Esophagus muscularis mucosa (tissue), 4 donors: Measurements from ENCODE around the gene RET. TPM values are rescaled to one million over a fixed set of nuclear protein-coding genes. Genes with fewer than 3 reads are reported as not detected.

ENCODE experiments used
- DNase-seq: peaks from one replicate; pipeline ENCODE4 v3.0.0-alpha.2; 2017; ENCODE audit errors: extremely low spot score
- H3K27ac ChIP-seq, 4 donors: fragments of 200-600 bp; sonication (generic); replicated peaks in 1 of 4; 1 replicate in 3 of 4; 2 replicates in 1 of 4; pipeline ENCODE4 v1.5.1; 2016 to 2019; ENCODE audit warnings: mild to moderate bottlenecking in 1 of 4
- H3K27me3 ChIP-seq, 4 donors: fragments of 200-600 bp; sonication (generic); one replicate each; pipeline versions ENCODE4 v1.5.1 to v1.6.0; 2016 to 2019
- H3K36me3 ChIP-seq, 4 donors: fragments of 200-600 bp; sonication (generic); one replicate each; pipeline ENCODE4 v1.5.1; 2016 to 2019
- H3K4me1 ChIP-seq, 4 donors: fragments of 200-600 bp; sonication (generic); one replicate each; pipeline ENCODE4 v1.5.1; 2016 to 2019
- H3K4me3 ChIP-seq, 4 donors: fragments of 200-600 bp; sonication (generic); 1 replicate in 2 of 4; 2 replicates in 2 of 4; pipeline ENCODE4 v1.5.1; 2016 to 2019; ENCODE audit warnings: mild to moderate bottlenecking in 4 of 4, moderate library complexity in 1 of 4
- H3K9me3 ChIP-seq, 4 donors: fragments of 200-600 bp; sonication (generic); 1 replicate in 3 of 4; 2 replicates in 1 of 4; pipeline ENCODE4 v1.5.1; 2016 to 2019
- CTCF ChIP-seq, 3 experiments: fragments of 200-600 bp in 2 of 3; fragments of 450-650 bp in 1 of 3; sonication (generic) in 2 of 3; IDR thresholded peaks; one replicate each; pipeline ENCODE4 v1.5.1; 2017 to 2019; ENCODE audit warnings: antibody characterized with exemption in 3 of 3, mild to moderate bottlenecking in 2 of 3, moderate library complexity in 1 of 3
- EP300 ChIP-seq: sonication (generic); formaldehyde crosslinking; IDR thresholded peaks from one replicate; pipeline ENCODE4 v1.6.1; 2017; ENCODE audit warnings: antibody characterized with exemption
- POLR2A ChIP-seq: fragments of 450-650 bp; IDR thresholded peaks from one replicate; pipeline ENCODE4 v1.6.1; 2017; ENCODE audit warnings: antibody characterized with exemption, moderate library complexity, mild to moderate bottlenecking, low read depth
- POLR2AphosphoS5 ChIP-seq, 2 donors: sonication (generic); formaldehyde crosslinking; IDR thresholded peaks; one replicate each; pipeline ENCODE4 v1.6.1; 2017; ENCODE audit warnings: antibody characterized with exemption in 2 of 2
- WGBS: methylation state at CpG from one replicate; pipeline ENCODE4 v1.1.5; 2018; 5-methylcytosine and 5-hydroxymethylcytosine counted together
- intact Hi-C: fragments of 100-400 bp; cut with DNase I; formaldehyde crosslinking; loops from one replicate; pipeline ENCODE4 v1.15.1; 2023
- total RNA-seq, 4 donors: library from RNA; depleted of rRNA; stranded (reverse); fragments of >200 nt; gene quantifications; one replicate each; pipeline versions ENCODE4 v1.1.0 to v1.2.1, GENCODE V29; 2016

Gene RET
- total RNA-seq, 4 donors from 2014 or later, result 1.7 to 4.0 (median 3.0) TPM

GRCh38 chr10:43172645-43173044 lies 95.8 kb downstream of the RET start:
- TF ChIP-seq POLR2A (no peak), CTCF (IDR thresholded peaks at IDR 0.05) (no peak), EP300 (no peak), POLR2AphosphoS5 (IDR thresholded peaks at IDR 0.05) (no peak)

GRCh38 chr10:43173120-43173519 lies 96.3 kb downstream of the RET start:
- Histone ChIP-seq H3K36me3 (peaks cover 7 to 82% (median 39%) of the 10 kb centered on the region in 4 donors), H3K9me3 (peaks cover 0 to 2% (median 0%) of the 10 kb centered on the region in 4 donors), H3K4me3 (no peak overlapping the region), H3K27ac (peak overlapping the region in 3 of 4 donors; percentile 62 to 69 (median 68)), H3K4me1 (peaks cover 4 to 23% (median 20%) of the 10 kb centered on the region in 4 donors), H3K27me3 (no peaks in the 10 kb centered on the region)
- no peak for DNase-seq
- 89% methylated on average over 1 of the region's 1 CpG for WGBS
- TF ChIP-seq EP300 (no peak), POLR2A (no peak), CTCF (IDR thresholded peaks at IDR 0.05) (no peak), POLR2AphosphoS5 (IDR thresholded peaks at IDR 0.05) (no peak)
- intact Hi-C loops, result no loop called here

More at GRCh38 chr10:43172645-43173044, 95.8 kb downstream of the RET start:
- peaks cover 4 to 23% (median 20%) of the 10 kb centered on the region in 4 donors for H3K4me1 ChIP-seq
- intact Hi-C loops, result no loop called here
- no peak for DNase-seq
- no peak overlapping the region for H3K4me3 ChIP-seq
- peaks cover 7 to 79% (median 35%) of the 10 kb centered on the region in 4 donors for H3K36me3 ChIP-seq
- 82% methylated on average over 5 of the region's 5 CpGs for WGBS
- H3K27me3 ChIP-seq, result no peaks in the 10 kb centered on the region
- H3K9me3 ChIP-seq, result no peaks in the 10 kb centered on the region
- peak overlapping the region; percentile 62 to 69 (median 68) for H3K27ac ChIP-seq

GRCh38 chr10:43174969-43175368 lies 98.1 kb downstream of the RET start:
- H3K27ac ChIP-seq, result no peak overlapping the region
- no peak for TF ChIP-seq POLR2AphosphoS5 (IDR thresholded peaks at IDR 0.05)
- no peak for TF ChIP-seq POLR2A
- no peak for TF ChIP-seq CTCF (IDR thresholded peaks at IDR 0.05)
- no peak for TF ChIP-seq EP300
- intact Hi-C loops, result no loop called here
- H3K4me3 ChIP-seq, result no peak overlapping the region
- WGBS, result 92% methylated on average over 6 of the region's 6 CpGs
- peaks cover 4 to 23% (median 20%) of the 10 kb centered on the region in 4 donors for H3K4me1 ChIP-seq
- H3K9me3 ChIP-seq, result peaks cover 0 to 5% (median 0%) of the 10 kb centered on the region in 4 donors
- H3K36me3 ChIP-seq, result peaks cover 7 to 81% (median 47%) of the 10 kb centered on the region in 4 donors
- H3K27me3 ChIP-seq, result no peaks in the 10 kb centered on the region
- DNase-seq, result no peak

DNA sequence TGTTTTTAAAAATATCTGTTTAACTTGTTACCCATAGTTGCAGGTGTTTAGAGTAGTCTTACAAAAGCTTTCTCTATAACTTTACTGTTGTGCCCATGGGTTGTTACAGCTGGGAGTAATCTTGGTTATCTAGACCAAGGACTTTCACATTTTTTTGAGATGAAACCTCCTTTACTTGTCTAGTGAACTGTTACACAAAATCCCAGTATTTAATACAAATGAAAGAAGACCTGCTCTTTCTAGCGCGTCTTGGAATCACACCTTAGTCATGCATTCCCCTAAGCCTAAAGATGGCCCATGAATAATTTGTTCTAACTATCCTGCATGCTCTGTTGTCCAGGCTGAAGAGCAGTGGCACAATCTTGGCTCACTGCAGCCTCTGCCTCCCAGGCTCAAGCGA lies 99.4 kb downstream of the RET start:
- 96% methylated on average over 3 of the region's 3 CpGs for WGBS
- no peak for DNase-seq
- Histone ChIP-seq H3K36me3 (peaks cover 13 to 85% (median 54%) of the 10 kb centered on the region in 4 donors), H3K27ac (no peak overlapping the region), H3K9me3 (peaks cover 0 to 5% (median 0%) of the 10 kb centered on the region in 4 donors), H3K4me1 (peaks cover 4 to 19% (median 18%) of the 10 kb centered on the region in 4 donors), H3K4me3 (no peak overlapping the region), H3K27me3 (no peaks in the 10 kb centered on the region)
- TF ChIP-seq EP300 (no peak), CTCF (IDR thresholded peaks at IDR 0.05) (no peak), POLR2A (no peak), POLR2AphosphoS5 (IDR thresholded peaks at IDR 0.05) (no peak)
- intact Hi-C loops, result no loop called here

DNA sequence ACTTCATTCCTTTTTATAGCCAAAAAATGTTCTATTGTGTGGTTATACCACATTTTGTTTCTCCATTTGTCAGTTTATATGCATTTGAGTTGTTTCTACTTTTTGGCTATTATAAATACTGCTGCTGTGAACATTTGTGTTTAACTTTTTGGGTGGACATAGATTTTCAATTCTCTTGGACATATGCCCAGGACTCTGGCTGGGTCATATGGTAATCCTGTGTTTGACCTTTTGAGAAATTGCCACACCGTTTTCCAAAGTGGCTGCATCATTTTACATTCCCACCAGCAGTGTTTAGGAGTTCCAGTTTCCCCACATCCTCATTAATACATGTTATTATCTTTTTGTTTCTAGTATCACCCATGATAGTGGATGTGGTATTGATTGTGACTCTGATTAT lies 100.7 kb downstream of the RET start:
- Histone ChIP-seq H3K9me3 (peaks cover 0 to 5% (median 0%) of the 10 kb centered on the region in 4 donors), H3K27ac (no peak overlapping the region), H3K27me3 (no peaks in the 10 kb centered on the region), H3K4me3 (no peak overlapping the region), H3K4me1 (peaks cover 3 to 6% (median 6%) of the 10 kb centered on the region in 4 donors), H3K36me3 (peaks cover 13 to 92% (median 56%) of the 10 kb centered on the region in 4 donors)
- intact Hi-C loops, result no loop called here
- WGBS, result 41% methylated on average over 1 of the region's 1 CpG
- TF ChIP-seq CTCF (IDR thresholded peaks at IDR 0.05), result no peak
- no peak for TF ChIP-seq POLR2A
- no peak for TF ChIP-seq EP300
- no peak for TF ChIP-seq POLR2AphosphoS5 (IDR thresholded peaks at IDR 0.05)
- no peak for DNase-seq
